ENCODE results near the gene TNFSF15.

Gene TNFSF15

GRCh38 chr9:114805670-114806525 is at the start of gene TNFSF15:
TSS of gene TNFSF15 (minus strand) at chr9:114806039. CDS start at chr9:114806012, 27 bp downstream.
- Mint-ChIP-seq H3K27me3 (no peaks in the 10 kb centered on the region), H3K4me1 (peaks cover 38% of the 10 kb centered on the region), H3K9me3 (peaks cover 7 to 10% of the 10 kb centered on the region in 2 donors), H3K27ac (peak within 1 kb of the TSS; percentile 49 to 78), H3K4me3 (peak within 1 kb of the TSS; percentile 74 to 78)
- ATAC-seq (peak; percentile 91), DNase-seq (peak in 1 of 2 donors; percentile 63)

DNA sequence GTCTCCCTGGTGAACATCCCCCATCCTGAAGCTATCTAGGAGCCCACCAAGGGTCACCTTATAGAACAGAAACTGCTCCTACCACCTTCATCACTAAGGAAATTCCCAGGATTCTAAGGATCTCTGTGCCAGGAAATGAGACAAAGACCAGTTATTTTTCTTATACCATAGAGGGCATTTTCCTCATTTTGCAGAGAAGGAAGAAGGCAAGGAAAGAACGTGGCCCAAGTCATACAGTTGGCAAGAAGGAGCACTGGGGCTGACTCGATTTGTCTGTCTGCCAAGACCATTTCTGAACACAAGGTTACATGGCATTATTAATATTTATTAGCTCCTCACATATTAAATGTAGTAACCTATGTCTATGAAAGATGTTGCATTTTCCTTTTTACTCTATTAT is 49.6 kb upstream of the TNFSF15 start:
- no peak for DNase-seq
- Mint-ChIP-seq H3K27ac (no peak overlapping the region), H3K4me1 (peaks cover 18% of the 10 kb centered on the region), H3K4me3 (no peak overlapping the region), H3K27me3 (no peaks in the 10 kb centered on the region), H3K9me3 (peaks cover 12 to 20% of the 10 kb centered on the region in 2 donors)
- no peak for ATAC-seq

- Mint-ChIP-seq H3K9me3 (peaks cover 12 to 20% of the 10 kb centered on the region in 2 donors), H3K4me1 (peaks cover 19% of the 10 kb centered on the region), H3K27ac (no peak overlapping the region), H3K27me3 (no peaks in the 10 kb centered on the region), H3K4me3 (no peak overlapping the region)
- no peak for DNase-seq
- ATAC-seq = no peak
These were observed 49.0 kb upstream of the TNFSF15 start for GRCh38 chr9:114854736-114855355.

GRCh38 chr9:114853071-114853855 is 47.4 kb upstream of the TNFSF15 start:
- H3K4me1 Mint-ChIP-seq = peaks cover 21% of the 10 kb centered on the region
- H3K9me3 Mint-ChIP-seq = peaks cover 4 to 9% of the 10 kb centered on the region in 2 donors
- no peak overlapping the region for H3K4me3 Mint-ChIP-seq
- H3K27ac Mint-ChIP-seq = no peak overlapping the region
- no peak for DNase-seq
- no peaks in the 10 kb centered on the region for H3K27me3 Mint-ChIP-seq
- ATAC-seq = no peak

DNA sequence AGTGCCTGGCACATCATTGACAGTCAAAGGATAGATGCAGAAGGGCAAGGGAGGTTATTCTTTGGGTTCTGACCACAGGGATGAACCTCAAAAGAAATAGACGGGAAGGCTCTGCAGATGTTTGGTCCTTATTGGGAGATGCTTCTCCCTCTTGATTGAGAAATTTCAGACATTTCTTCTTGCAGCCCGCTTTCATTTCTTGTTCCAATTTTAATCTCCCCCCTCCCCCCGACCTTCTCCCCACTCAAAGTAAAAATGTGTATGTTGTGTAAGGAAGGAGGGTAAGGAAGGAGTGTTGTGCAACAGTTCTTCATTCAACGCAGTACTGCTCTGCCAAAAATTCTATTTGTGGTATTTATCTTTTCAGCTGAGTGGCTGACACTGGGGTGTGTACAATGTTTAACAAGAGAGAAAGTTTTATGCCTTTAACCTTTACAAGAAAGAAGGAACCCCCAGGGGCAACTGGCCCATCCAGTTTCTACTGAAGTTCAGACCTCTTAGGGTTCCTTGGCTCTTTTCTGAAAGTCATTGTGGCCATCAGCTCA is 46.3 kb upstream of the TNFSF15 start:
- H3K4me1 Mint-ChIP-seq = peaks cover 21% of the 10 kb centered on the region
- H3K27me3 Mint-ChIP-seq = no peaks in the 10 kb centered on the region
- ATAC-seq (no peak), DNase-seq (no peak)
- H3K9me3 Mint-ChIP-seq = peaks cover 4 to 9% of the 10 kb centered on the region in 2 donors
- H3K27ac Mint-ChIP-seq = no peak overlapping the region
- H3K4me3 Mint-ChIP-seq = no peak overlapping the region

- no peak for ATAC-seq
- Mint-ChIP-seq H3K4me3 (no peak overlapping the region), H3K27me3 (no peaks in the 10 kb centered on the region), H3K9me3 (peaks cover 4 to 9% of the 10 kb centered on the region in 2 donors), H3K27ac (peak overlapping the region in 1 of 2 donors; percentile 7), H3K4me1 (peaks cover 21% of the 10 kb centered on the region)
- DNase-seq = no peak
These were observed 45.5 kb upstream of the TNFSF15 start for GRCh38 chr9:114851306-114851705.

- no peak overlapping the region for H3K4me3 Mint-ChIP-seq
- H3K27ac Mint-ChIP-seq = no peak overlapping the region
- no peaks in the 10 kb centered on the region for H3K27me3 Mint-ChIP-seq
- peaks cover 4 to 9% of the 10 kb centered on the region in 2 donors for H3K9me3 Mint-ChIP-seq
- ATAC-seq = peak; percentile 52
- DNase-seq = no peak
- peaks cover 21% of the 10 kb centered on the region for H3K4me1 Mint-ChIP-seq
These were observed 45.0 kb upstream of the TNFSF15 start for GRCh38 chr9:114850871-114851270.

DNA sequence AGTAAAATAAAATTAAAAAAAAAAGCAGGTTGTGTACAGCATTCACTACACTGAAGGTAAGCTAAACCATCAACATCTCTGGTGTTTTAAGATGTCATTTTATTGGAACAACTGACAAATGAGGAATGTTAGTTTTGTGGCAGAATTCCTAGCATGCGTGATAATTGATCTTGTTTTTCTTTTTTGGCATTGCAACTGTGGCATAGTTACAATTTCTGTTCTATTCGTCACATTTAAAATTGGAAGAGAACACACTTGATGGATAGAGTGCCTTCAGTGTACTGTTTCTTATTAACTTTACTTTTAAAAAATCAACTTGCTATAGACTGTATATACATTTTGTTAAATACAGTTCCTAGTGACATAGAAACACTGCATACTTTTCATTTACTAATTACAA is 43.6 kb upstream of the TNFSF15 start:
- ATAC-seq = no peak
- peak overlapping the region in 1 of 2 donors; percentile 23 for H3K27ac Mint-ChIP-seq
- H3K9me3 Mint-ChIP-seq = peaks cover 4 to 9% of the 10 kb centered on the region in 2 donors
- peaks cover 21% of the 10 kb centered on the region for H3K4me1 Mint-ChIP-seq
- H3K4me3 Mint-ChIP-seq = no peak overlapping the region
- H3K27me3 Mint-ChIP-seq = no peaks in the 10 kb centered on the region
- DNase-seq = no peak

- ATAC-seq (no peak), DNase-seq (no peak)
- peaks cover 21% of the 10 kb centered on the region for H3K4me1 Mint-ChIP-seq
- no peaks in the 10 kb centered on the region for H3K27me3 Mint-ChIP-seq
- no peak overlapping the region for H3K27ac Mint-ChIP-seq
- no peak overlapping the region for H3K4me3 Mint-ChIP-seq
- H3K9me3 Mint-ChIP-seq = peaks cover 4 to 9% of the 10 kb centered on the region in 2 donors
These were observed 41.9 kb upstream of the TNFSF15 start for GRCh38 chr9:114847492-114848417.

GRCh38 chr9:114845373-114845772 is 39.5 kb upstream of the TNFSF15 start:
- Mint-ChIP-seq H3K4me1 (peaks cover 8% of the 10 kb centered on the region), H3K27ac (no peak overlapping the region), H3K27me3 (no peaks in the 10 kb centered on the region), H3K4me3 (no peak overlapping the region), H3K9me3 (peaks cover 10% of the 10 kb centered on the region in 2 donors)
- DNase-seq (no peak), ATAC-seq (no peak)

- no peak for DNase-seq
- Mint-ChIP-seq H3K27ac (no peak overlapping the region), H3K9me3 (peaks cover 16% of the 10 kb centered on the region in 2 donors), H3K27me3 (peaks cover 4% of the 10 kb centered on the region), H3K4me1 (peaks cover 2% of the 10 kb centered on the region), H3K4me3 (no peak overlapping the region)
- ATAC-seq = no peak
These were observed 38.9 kb upstream of the TNFSF15 start for GRCh38 chr9:114844766-114845165.

DNA sequence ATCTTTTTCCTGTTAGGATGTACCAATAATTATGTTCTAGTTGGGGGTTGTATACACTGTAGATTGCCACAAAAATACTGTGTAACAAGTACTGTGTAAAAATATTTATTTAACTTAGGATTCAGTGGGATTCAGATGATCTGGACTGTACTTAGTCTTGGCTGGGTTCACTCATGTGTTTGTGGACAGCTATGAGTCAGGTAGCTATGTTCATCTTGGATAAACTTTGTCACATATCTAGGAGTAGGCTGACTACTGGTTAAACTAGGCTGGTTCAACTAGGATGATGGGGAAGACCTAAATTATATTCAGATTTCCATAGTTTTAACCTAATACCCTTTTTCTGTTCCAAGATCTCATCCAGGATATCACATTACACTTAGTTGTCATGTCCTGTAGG is 32.1 kb upstream of the TNFSF15 start:
- H3K27me3 Mint-ChIP-seq = peaks cover 7% of the 10 kb centered on the region
- peaks cover 23 to 31% of the 10 kb centered on the region in 2 donors for H3K9me3 Mint-ChIP-seq
- DNase-seq (no peak), ATAC-seq (no peak)
- no peak overlapping the region for H3K27ac Mint-ChIP-seq
- no peak overlapping the region for H3K4me3 Mint-ChIP-seq
- H3K4me1 Mint-ChIP-seq = peaks cover 23% of the 10 kb centered on the region

- DNase-seq (peak; percentile 18 to 65), ATAC-seq (peak; percentile 99)
- Mint-ChIP-seq H3K27me3 (peaks cover 7% of the 10 kb centered on the region), H3K4me1 (peaks cover 23% of the 10 kb centered on the region), H3K27ac (no peak overlapping the region), H3K9me3 (peaks cover 23 to 40% of the 10 kb centered on the region in 2 donors), H3K4me3 (no peak overlapping the region)
These were observed 30.9 kb upstream of the TNFSF15 start for GRCh38 chr9:114836769-114837168.

GRCh38 chr9:114834386-114834785 is 28.5 kb upstream of the TNFSF15 start:
- ATAC-seq (no peak), DNase-seq (no peak)
- Mint-ChIP-seq H3K4me1 (peaks cover 23% of the 10 kb centered on the region), H3K9me3 (peaks cover 4 to 21% of the 10 kb centered on the region in 2 donors), H3K4me3 (no peak overlapping the region), H3K27ac (no peak overlapping the region), H3K27me3 (no peaks in the 10 kb centered on the region)
